NB4 (cell line): Measurements from ENCODE around the gene TMEM156.

Source experiments
- DNase-seq: peaks from one replicate; pipeline ENCODE4 v3.0.0; 2010; ENCODE audit warnings: low read depth
- H3K4me3 ChIP-seq: one replicate; pipeline ENCODE4 v1.5.1; 2011; ENCODE audit warnings: mild to moderate bottlenecking, low read depth, low read length, moderate library complexity
- MYC ChIP-seq: IDR thresholded peaks from 2 replicates; pipeline ENCODE4 v1.6.1; 2011; ENCODE audit warnings: low read depth, low read length
- POLR2A ChIP-seq: IDR thresholded peaks from 2 replicates; pipeline ENCODE4 v1.6.1; 2011; ENCODE audit warnings: mild to moderate bottlenecking; ENCODE audit not compliant: insufficient read length; ENCODE audit errors: extremely low read depth
- TF ChIP-seq, protein P1 (sequence below): IDR thresholded peaks from 2 replicates; pipeline ENCODE4 v1.6.1; 2011; ENCODE audit warnings: low read depth, low read length
- TF ChIP-seq, protein P2 (sequence below): IDR thresholded peaks from one replicate; pipeline ENCODE4 v1.5.1; 2012; ENCODE audit warnings: low read depth, low read length

The TMEM156 gene

DNA sequence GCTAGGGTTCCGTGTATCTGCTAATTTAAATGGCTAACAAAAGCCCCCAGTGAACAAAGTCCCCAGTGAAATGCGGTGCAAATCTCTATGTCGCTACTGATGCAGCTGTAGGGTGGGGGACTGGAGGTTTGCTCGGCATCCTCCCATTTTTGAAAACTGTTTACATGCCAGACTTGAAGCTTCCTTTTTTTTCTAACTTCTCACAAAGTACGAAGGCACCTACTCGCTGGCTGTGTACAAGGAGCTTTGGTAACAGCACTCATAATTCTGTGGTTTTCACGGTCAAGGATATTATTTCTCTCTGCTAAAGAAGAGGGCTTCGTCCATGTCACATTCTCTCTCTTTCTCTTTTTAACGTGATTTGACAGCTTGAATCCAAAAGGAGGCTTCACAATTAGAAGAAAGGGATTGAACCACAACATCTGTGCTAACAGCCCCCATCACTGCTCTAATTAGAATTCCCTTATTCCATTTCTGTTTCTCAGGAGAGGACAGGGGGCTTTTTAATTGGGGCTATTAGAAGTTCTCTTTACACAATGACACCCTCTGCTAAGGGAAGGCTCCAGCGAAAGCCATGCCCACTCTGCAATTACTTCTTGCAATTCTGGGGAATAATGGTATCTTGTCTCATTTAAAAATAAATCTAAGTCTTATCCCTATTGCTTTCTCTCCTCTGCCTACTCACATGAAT lies 46.7 kb downstream of the TMEM156 start:
- no peak overlapping the region for H3K4me3 ChIP-seq
- TF ChIP-seq, protein P1, sequence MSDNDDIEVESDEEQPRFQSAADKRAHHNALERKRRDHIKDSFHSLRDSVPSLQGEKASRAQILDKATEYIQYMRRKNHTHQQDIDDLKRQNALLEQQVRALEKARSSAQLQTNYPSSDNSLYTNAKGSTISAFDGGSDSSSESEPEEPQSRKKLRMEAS = no peak
- TF ChIP-seq MYC = no peak
- no peak for TF ChIP-seq POLR2A
- TF ChIP-seq, protein P2, sequence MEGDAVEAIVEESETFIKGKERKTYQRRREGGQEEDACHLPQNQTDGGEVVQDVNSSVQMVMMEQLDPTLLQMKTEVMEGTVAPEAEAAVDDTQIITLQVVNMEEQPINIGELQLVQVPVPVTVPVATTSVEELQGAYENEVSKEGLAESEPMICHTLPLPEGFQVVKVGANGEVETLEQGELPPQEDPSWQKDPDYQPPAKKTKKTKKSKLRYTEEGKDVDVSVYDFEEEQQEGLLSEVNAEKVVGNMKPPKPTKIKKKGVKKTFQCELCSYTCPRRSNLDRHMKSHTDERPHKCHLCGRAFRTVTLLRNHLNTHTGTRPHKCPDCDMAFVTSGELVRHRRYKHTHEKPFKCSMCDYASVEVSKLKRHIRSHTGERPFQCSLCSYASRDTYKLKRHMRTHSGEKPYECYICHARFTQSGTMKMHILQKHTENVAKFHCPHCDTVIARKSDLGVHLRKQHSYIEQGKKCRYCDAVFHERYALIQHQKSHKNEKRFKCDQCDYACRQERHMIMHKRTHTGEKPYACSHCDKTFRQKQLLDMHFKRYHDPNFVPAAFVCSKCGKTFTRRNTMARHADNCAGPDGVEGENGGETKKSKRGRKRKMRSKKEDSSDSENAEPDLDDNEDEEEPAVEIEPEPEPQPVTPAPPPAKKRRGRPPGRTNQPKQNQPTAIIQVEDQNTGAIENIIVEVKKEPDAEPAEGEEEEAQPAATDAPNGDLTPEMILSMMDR = no peak

DNA sequence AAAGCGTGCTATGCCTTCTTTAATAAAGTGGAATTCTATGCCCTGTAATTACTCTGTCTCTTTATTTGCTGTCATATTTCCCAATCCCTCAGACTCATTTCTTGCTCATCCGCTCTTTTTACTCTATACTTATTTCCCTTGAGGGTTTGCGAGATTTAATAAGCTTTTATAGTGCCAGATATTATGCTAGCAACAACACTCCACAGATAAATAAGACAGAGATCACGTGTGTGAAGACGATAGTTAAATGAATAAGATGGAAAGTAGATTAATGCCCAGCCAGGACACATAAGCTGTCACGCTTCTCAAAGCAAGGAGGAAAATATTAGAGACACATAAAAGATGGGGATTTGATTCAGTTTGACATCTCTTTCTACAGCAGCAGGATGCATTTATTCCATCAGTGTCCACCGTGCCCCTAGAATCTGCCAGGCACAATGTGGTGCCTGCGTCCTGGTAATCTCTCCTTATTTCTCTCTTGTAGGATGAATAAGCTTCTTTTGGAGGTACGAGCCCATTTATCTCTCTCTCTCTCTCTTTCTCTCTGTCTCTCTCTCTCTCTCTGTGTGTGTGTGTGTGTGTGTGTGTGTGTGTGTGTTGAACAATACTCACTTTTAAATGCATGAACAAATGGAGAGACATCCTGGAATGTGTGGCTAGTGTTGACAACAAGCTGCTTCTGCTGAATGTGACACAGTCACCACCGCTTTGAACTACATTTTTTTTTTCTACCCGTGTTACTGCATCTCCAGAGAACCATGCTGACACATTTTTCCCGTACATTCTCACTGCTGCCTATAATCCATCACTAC lies 48.2 kb downstream of the TMEM156 start:
- no peak for TF ChIP-seq MYC
- TF ChIP-seq POLR2A = no peak
- TF ChIP-seq, protein P1 = no peak
- TF ChIP-seq, protein P2 = no peak
- H3K4me3 ChIP-seq = no peak overlapping the region

More for the DNA sequence above, 46.7 kb downstream of the TMEM156 start:
- DNase-seq = no peak

DNA sequence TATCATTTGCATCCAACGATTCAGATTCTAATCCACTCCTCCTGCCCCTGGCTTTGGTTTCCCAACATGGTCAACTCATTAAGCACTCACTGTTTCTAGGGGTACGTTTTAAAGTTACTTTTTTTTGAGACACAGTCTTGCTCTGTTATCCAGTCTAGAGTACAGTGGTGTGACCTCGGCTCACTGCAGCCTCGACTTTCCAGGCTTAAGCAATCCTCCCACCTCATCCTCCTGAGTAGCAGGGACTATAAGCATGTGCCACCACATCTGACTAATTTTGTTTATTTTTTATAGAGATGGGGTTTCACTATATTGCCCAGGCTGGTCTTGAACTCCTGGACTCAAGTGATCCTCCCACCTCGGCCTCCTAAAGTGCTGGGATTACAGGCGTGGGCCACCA lies 48.9 kb downstream of the TMEM156 start:
- DNase-seq = no peak
- no peak overlapping the region for H3K4me3 ChIP-seq
- TF ChIP-seq MYC (no peak), POLR2A (no peak)
- TF ChIP-seq, protein P1 = no peak
- TF ChIP-seq, protein P2 = no peak

More for the DNA sequence above, 48.2 kb downstream of the TMEM156 start:
- DNase-seq = no peak

DNA sequence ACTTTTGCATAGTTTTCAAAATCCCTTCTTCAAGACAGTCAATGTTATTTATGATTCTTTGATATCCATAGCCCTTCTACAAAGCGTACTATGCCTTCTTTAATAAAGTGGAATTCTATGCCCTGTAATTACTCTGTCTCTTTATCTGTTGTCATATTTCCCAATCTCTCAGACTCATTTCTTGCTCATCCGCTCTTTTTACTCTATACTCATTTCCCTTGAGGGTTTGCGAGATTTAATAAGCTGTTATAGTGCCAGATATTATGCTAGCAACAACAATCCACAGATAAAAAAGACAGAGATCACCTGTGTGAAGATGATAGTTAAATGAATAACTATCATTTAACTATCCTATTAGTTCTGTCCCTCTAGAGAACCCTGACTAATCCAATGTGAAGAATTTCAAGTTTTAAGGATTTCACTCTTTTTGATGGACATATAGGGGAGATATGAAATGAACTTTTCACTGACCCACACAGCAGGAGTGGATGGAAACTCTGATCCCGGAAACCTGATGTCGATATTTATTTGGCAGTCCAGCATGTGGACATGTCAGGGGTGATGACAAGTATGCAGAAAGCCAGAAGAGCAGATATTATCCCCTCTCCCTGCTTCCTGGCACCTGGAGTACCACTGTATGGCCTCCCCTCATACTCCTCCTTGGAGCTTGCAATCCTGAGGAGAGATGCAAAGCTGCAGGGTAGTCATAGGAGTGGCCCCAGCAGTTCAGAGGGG lies 49.7 kb downstream of the TMEM156 start:
- TF ChIP-seq, protein P2 = no peak
- TF ChIP-seq POLR2A = no peak
- TF ChIP-seq, protein P1 = no peak
- no peak for TF ChIP-seq MYC
- DNase-seq = no peak
- no peak overlapping the region for H3K4me3 ChIP-seq

DNA sequence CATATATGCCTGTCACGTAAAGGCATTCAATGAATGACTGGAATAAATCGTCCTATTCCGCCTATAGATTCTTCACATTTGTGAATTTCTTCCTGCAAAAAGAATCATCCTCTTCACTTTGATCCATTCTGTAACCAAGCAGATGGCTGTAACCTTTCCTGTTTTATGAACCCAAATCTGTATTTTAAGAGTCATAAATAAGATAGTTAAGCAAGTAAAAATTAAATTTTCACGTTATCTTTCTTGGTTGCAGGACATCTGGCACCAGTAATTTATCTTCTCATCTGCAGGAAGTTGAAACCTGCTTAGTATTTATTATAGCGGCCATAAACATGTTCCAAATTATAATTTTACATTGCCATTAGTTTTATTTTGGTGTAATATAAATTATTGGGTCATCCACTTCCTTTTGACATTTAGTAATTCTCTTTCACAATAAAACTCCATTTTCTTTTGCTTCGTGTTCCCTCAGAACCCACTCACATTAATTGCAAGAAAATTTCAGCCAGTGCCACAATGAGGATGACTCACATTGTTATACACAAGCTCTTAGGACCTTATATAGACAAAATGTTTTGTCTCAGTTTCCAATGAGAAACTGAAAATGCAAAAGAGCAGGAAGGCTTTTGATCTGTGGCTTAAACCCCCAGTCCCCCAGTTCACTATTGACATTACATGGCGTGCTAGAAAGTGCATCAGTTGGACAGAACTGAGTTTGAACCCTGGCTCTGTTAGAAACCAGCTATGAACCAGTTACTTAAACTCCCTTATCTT lies 51.1 kb downstream of the TMEM156 start:
- DNase-seq = peak; percentile 29
- TF ChIP-seq POLR2A (no peak), MYC (no peak)
- TF ChIP-seq, protein P2 = no peak
- TF ChIP-seq, protein P1 = no peak
- no peak overlapping the region for H3K4me3 ChIP-seq
